Vagina (tissue), 2 donors: Measurements from ENCODE around the gene MECP2.

ENCODE experiments used
- CTCF ChIP-seq, 3 experiments: fragments of 450-650 bp in 2 of 3; fragments of 200-600 bp in 1 of 3; sonication (generic) in 1 of 3; IDR thresholded peaks; one replicate each; pipeline ENCODE4 v1.5.1; 2017 to 2019; ENCODE audit warnings: antibody characterized with exemption in 3 of 3, mild to moderate bottlenecking in 2 of 3, moderate library complexity in 2 of 3
- POLR2A ChIP-seq, 2 donors: fragments of 450-650 bp; IDR thresholded peaks; one replicate each; pipeline ENCODE4 v1.6.1; 2017; ENCODE audit warnings: antibody characterized with exemption in 2 of 2, mild to moderate bottlenecking in 2 of 2, moderate library complexity in 2 of 2
- POLR2AphosphoS5 ChIP-seq, 2 donors: sonication (generic); formaldehyde crosslinking; IDR thresholded peaks; one replicate each; pipeline ENCODE4 v1.9.0; 2017; ENCODE audit warnings: antibody characterized with exemption in 2 of 2, mild to moderate bottlenecking in 2 of 2, low read depth in 1 of 2; ENCODE audit not compliant: insufficient read depth in 1 of 2

- TF ChIP-seq CTCF (IDR thresholded peaks at IDR 0.05), result no peak
- TF ChIP-seq POLR2A (IDR thresholded peaks at IDR 0.05), result no peak
- no peak for TF ChIP-seq POLR2AphosphoS5 (IDR thresholded peaks at IDR 0.05; ENCODE audit: insufficient read depth in 1 of 2, low read depth in 1 of 2)
These were observed 57.2 kb downstream of the MECP2 start for GRCh38 chrX:154040307-154040756.
